MG63 (cell line): ENCODE data around the gene USP24. TPM values are rescaled to one million over a fixed set of nuclear protein-coding genes. Genes with fewer than 3 reads are reported as not detected.

ENCODE experiments used
- DNase-seq: peaks from one replicate; pipeline ENCODE4 v3.0.0-alpha.2; 2020
- H3K27me3 ChIP-seq: fragments of 250-450 bp; sonication (Bioruptor Pico); 2 replicates; pipeline ENCODE4 v1.5.1; 2020; ENCODE audit warnings: mild to moderate bottlenecking, moderate library complexity
- H3K36me3 ChIP-seq: fragments of 250-450 bp; sonication (Bioruptor Pico); 2 replicates; pipeline ENCODE4 v1.5.1; 2020; ENCODE audit warnings: mild to moderate bottlenecking, moderate library complexity
- H3K4me3 ChIP-seq: fragments of 250-450 bp; sonication (Bioruptor Pico); 2 replicates; pipeline ENCODE4 v1.5.1; 2020; ENCODE audit warnings: mild to moderate bottlenecking, moderate library complexity
- H3K9me3 ChIP-seq: fragments of 250-450 bp; sonication (Bioruptor Pico); 2 replicates; pipeline ENCODE4 v1.5.1; 2020; ENCODE audit warnings: mild to moderate bottlenecking, moderate library complexity
- total RNA-seq: library from RNA; depleted of rRNA; stranded (reverse); fragments of >200 nt; shearing (Covaris generic); gene quantifications from 2 replicates; pipeline ENCODE4 v1.2.3, GENCODE V29; 2014; ENCODE audit warnings: low replicate concordance

USP24 gene
- total RNA-seq, 1 experiment from 2014 or later, result 9.9 TPM

DNA sequence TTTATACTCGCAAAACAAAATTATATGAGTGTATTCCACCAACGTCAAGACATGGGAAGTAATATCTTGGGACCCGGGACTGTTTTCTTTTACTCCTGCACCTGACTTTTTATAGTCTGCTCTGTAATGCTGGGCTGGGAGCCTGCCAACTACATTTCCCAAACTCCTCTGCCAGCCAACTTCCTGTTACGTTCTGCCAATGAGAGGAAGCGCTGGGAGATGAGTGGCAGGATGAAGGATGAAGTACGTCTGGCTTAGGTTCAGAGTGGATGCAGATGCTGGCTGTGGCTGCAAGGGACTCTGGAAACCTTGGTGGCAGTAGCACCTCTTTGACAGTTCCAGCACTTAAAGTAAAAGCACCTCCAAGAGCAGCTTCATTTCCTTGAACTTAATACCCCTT is 59.6 kb downstream of the USP24 start:
- peak; percentile 27 for DNase-seq
- Histone ChIP-seq H3K9me3 (no peaks in the 10 kb centered on the region), H3K4me3 (no peak overlapping the region), H3K27me3 (no peaks in the 10 kb centered on the region), H3K36me3 (peaks cover 58% of the 10 kb centered on the region)

- Histone ChIP-seq H3K36me3 (peaks cover 59% of the 10 kb centered on the region), H3K27me3 (no peaks in the 10 kb centered on the region), H3K4me3 (no peak overlapping the region), H3K9me3 (no peaks in the 10 kb centered on the region)
- DNase-seq, result no peak
Measured at GRCh38 chr1:55154616-55155015, 60.5 kb downstream of the USP24 start.

DNA sequence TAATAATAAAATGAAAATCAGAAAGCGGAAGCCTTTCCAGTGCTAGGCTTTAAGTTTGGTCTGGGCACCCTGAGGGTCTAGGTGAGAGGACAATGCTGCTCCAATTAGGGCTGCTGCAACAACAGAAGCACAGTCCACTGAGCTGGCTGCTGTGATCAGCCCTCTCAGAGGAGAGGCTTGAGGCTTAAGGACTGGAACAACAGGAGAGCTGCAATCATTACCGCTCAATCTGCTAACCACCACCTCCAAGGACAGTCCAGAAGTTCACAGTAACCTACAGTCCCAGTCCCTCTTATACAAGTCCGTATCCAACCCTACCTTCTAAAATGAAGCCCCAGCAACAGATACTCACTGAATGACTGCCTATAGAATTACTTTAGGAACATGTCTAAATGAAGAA is 62.1 kb downstream of the USP24 start:
- Histone ChIP-seq H3K4me3 (no peak overlapping the region), H3K9me3 (no peaks in the 10 kb centered on the region), H3K36me3 (peaks cover 58% of the 10 kb centered on the region), H3K27me3 (no peaks in the 10 kb centered on the region)
- no peak for DNase-seq

DNA sequence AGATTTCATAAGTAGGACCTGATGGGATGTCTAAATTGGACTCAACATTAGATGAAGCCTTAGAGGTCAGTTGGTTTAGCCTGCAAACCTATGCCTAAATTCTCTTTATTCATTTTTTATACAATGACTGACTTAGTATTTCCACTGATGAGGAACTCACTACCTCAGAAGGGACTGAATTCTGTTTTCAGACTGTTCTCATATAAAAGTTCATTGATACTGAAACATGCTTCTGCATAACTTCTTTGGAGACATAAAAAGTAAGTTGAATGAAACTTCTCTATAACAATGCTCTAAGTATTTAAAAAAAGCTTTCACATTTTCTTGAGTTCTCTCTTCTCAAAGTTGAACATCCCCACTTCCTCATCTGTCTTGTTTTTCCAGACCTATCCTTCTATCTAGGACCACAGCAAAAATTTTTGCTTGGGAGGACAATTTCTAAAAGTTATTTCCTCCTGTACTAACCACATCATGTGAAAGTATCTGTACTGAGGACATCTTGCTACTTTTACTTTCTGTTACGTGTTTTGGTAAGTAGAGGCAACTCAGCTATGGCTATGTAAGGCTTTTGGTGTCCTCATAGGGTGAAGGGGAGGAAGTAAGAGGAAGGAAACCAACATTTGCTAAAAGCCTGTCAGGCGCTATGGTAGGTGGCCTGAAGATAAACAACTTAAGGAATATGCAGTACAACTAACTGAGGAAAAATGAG is 64.1 kb downstream of the USP24 start:
- Histone ChIP-seq H3K27me3 (no peaks in the 10 kb centered on the region), H3K4me3 (no peak overlapping the region), H3K36me3 (peaks cover 62% of the 10 kb centered on the region), H3K9me3 (no peaks in the 10 kb centered on the region)
- no peak for DNase-seq

- Histone ChIP-seq H3K27me3 (no peaks in the 10 kb centered on the region), H3K4me3 (no peak overlapping the region), H3K36me3 (peaks cover 62% of the 10 kb centered on the region), H3K9me3 (no peaks in the 10 kb centered on the region)
- no peak for DNase-seq
Measured at GRCh38 chr1:55148676-55149075, 66.5 kb downstream of the USP24 start.

DNA sequence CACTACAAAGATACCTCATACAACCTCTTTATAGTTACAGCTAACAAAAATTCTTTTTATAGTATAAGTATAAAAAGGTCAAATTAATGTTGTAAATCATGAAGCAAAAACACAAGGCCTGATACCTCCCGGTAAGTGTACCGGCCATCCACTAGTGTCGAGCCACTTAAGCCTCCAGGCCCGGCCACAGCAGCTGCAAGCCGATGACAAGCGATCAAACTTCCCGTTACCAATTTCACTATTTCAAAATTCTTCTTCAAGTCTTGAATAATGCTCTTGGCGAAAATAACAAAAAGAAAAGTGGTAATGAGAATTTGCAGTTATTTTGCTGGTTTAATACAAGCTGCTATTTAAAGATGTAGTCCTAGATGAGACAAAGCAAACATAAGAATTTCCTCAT is 67.6 kb downstream of the USP24 start:
- Histone ChIP-seq H3K36me3 (peaks cover 59% of the 10 kb centered on the region), H3K27me3 (no peaks in the 10 kb centered on the region), H3K9me3 (no peaks in the 10 kb centered on the region), H3K4me3 (no peak overlapping the region)
- DNase-seq, result no peak

- Histone ChIP-seq H3K9me3 (no peaks in the 10 kb centered on the region), H3K27me3 (no peaks in the 10 kb centered on the region), H3K36me3 (peaks cover 60% of the 10 kb centered on the region), H3K4me3 (no peak overlapping the region)
- no peak for DNase-seq
Measured at GRCh38 chr1:55146781-55147180, 68.4 kb downstream of the USP24 start.

DNA sequence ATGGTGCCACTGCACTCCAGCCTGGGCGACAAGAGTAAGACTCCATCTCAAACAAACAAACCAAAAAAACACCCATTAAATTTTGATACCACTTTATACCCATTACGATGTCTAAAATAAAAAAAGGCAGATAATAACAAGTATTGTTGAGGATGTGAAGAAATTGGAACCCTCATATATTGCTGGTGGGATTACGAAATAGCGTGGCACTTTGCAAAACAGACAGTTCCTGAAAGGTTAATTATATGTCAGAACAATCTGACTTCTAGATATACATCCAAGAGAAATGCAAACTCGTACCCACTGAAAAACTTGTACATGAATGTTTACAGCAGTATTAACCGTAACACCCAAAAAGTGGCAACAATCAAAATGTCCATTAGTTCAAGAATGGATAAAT is 70.3 kb downstream of the USP24 start:
- H3K27me3 ChIP-seq, result no peaks in the 10 kb centered on the region
- DNase-seq, result no peak
- H3K36me3 ChIP-seq, result peaks cover 52% of the 10 kb centered on the region

GRCh38 chr1:55143684-55144083 is 71.5 kb downstream of the USP24 start:
- H3K4me3 ChIP-seq, result no peak overlapping the region
- H3K27me3 ChIP-seq, result no peaks in the 10 kb centered on the region
- H3K36me3 ChIP-seq, result peaks cover 57% of the 10 kb centered on the region
- H3K9me3 ChIP-seq, result no peaks in the 10 kb centered on the region
- DNase-seq, result no peak

More for the DNA sequence above, 70.3 kb downstream of the USP24 start:
- no peaks in the 10 kb centered on the region for H3K9me3 ChIP-seq
- H3K4me3 ChIP-seq, result no peak overlapping the region

DNA sequence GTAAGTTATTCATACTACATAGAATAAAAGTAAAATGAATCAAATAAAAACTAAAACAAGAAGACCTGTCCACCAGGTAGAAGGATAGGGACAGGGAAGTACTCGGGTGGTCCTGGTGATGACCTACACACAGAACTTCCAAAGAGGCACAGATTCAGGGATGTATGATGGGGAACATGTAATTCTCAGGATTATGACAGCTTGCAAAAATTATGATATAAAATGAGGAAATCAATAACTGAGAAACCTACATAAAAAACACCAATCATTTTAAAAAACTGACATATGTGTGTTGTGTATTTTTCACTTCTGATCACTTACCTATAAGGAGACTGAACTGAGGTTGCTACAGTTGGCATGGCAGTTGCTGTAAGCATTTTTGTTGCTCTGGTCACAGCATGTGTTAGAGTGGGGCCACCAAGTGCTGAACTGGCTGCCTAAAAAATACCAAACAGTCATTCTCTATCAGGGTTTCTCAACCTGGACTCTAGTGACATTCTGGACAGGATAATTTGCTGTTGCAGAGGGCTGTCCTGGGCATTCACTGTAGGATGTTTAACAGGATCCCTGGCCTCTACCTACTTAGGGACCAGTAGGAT is 73.8 kb downstream of the USP24 start:
- no peaks in the 10 kb centered on the region for H3K27me3 ChIP-seq
- H3K36me3 ChIP-seq, result peaks cover 58% of the 10 kb centered on the region
- DNase-seq, result no peak
- no peaks in the 10 kb centered on the region for H3K9me3 ChIP-seq
- no peak overlapping the region for H3K4me3 ChIP-seq

- DNase-seq, result peak; percentile 72
- Histone ChIP-seq H3K4me3 (no peak overlapping the region), H3K36me3 (peaks cover 55% of the 10 kb centered on the region), H3K27me3 (no peaks in the 10 kb centered on the region), H3K9me3 (no peaks in the 10 kb centered on the region)
Measured at GRCh38 chr1:55140546-55140983, 74.6 kb downstream of the USP24 start.

DNA sequence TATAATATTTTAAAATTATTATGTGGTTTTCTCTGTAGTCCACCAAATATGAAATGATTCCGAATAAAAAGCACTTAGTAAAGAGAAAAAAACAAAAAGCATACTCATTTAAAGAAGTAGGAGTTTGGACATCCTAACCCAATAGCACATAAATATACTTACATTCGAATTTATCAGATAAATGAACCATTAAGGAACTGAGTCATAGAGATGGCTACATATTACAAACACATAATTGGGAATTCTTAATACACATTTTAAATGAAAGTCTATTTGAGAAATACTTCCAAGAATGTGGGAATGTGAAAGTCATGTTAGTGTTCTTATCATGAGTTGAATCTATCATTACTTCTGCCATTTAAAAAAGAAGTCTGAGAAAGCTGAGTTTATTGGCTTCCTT is 75.0 kb downstream of the USP24 start:
- no peaks in the 10 kb centered on the region for H3K27me3 ChIP-seq
- peaks cover 57% of the 10 kb centered on the region for H3K36me3 ChIP-seq
- H3K9me3 ChIP-seq, result no peaks in the 10 kb centered on the region
- no peak overlapping the region for H3K4me3 ChIP-seq
- DNase-seq, result no peak

- DNase-seq, result no peak
- H3K27me3 ChIP-seq, result no peaks in the 10 kb centered on the region
- H3K36me3 ChIP-seq, result peaks cover 59% of the 10 kb centered on the region
- H3K4me3 ChIP-seq, result no peak overlapping the region
- H3K9me3 ChIP-seq, result no peaks in the 10 kb centered on the region
Measured at GRCh38 chr1:55138823-55139222, 76.3 kb downstream of the USP24 start.

DNA sequence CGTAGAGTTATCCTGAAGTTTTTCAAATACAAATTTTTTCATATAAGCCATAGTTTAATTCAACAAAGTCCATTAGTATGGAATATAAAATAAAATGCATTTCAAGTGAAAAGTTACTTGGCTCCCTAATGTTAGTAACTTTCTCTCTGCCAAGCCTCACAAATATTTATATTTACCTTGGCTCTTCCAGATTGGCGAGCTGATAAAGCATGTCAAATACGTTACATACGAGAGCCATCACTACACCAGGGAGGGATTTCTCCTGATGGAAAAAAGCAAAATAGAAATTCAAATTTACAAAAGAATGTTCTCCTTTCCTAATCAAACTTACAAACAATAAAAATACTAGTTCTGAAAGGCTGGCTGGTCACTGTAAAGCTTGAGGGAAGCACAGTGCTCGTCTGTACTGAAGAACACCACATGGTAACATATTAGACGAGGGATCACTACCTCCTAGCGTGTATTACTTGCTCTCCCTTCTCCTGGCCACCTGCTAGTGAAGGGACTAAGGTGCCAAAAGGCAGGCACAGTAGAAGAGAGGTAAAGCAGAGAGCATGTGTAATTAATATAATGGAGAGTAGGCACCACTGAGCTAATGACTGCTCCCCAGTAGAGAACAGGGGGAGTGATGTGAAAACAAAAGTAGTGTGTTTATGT is 80.9 kb downstream of the USP24 start:
- no peaks in the 10 kb centered on the region for H3K9me3 ChIP-seq
- no peak for DNase-seq
- no peaks in the 10 kb centered on the region for H3K27me3 ChIP-seq
- H3K4me3 ChIP-seq, result no peak overlapping the region
- peaks cover 85% of the 10 kb centered on the region for H3K36me3 ChIP-seq

- H3K9me3 ChIP-seq, result no peaks in the 10 kb centered on the region
- no peak for DNase-seq
- H3K27me3 ChIP-seq, result no peaks in the 10 kb centered on the region
- H3K4me3 ChIP-seq, result no peak overlapping the region
- H3K36me3 ChIP-seq, result peaks cover 82% of the 10 kb centered on the region
Measured at GRCh38 chr1:55131801-55132200, 83.4 kb downstream of the USP24 start.

GRCh38 chr1:55131218-55131617 is 83.9 kb downstream of the USP24 start:
- peaks cover 88% of the 10 kb centered on the region for H3K36me3 ChIP-seq
- H3K4me3 ChIP-seq, result no peak overlapping the region
- no peaks in the 10 kb centered on the region for H3K27me3 ChIP-seq
- H3K9me3 ChIP-seq, result no peaks in the 10 kb centered on the region
- DNase-seq, result no peak

GRCh38 chr1:55129194-55129728 is 85.9 kb downstream of the USP24 start:
- no peaks in the 10 kb centered on the region for H3K27me3 ChIP-seq
- peak; percentile 63 for DNase-seq
- no peaks in the 10 kb centered on the region for H3K9me3 ChIP-seq
- no peak overlapping the region for H3K4me3 ChIP-seq
- peaks cover 91% of the 10 kb centered on the region for H3K36me3 ChIP-seq
